Activated T-cell treated with anti-CD3 and anti-CD28 coated beads for 4 hours (primary cell): ENCODE data around the gene CNTNAP2.
"Not testable (repeated sequence)": the region's sequence is repeated elsewhere in the genome, so short reads cannot be mapped to it uniquely, and the experiment has no call there.

Experiments used
- DNase-seq: peaks from one replicate; pipeline ENCODE4 v3.0.0-alpha.2; 2020

CNTNAP2 gene

GRCh38 chr7:148299350-148300276 lies 2183.0 kb downstream of the CNTNAP2 start:
- DNase-seq, result no peak

DNA sequence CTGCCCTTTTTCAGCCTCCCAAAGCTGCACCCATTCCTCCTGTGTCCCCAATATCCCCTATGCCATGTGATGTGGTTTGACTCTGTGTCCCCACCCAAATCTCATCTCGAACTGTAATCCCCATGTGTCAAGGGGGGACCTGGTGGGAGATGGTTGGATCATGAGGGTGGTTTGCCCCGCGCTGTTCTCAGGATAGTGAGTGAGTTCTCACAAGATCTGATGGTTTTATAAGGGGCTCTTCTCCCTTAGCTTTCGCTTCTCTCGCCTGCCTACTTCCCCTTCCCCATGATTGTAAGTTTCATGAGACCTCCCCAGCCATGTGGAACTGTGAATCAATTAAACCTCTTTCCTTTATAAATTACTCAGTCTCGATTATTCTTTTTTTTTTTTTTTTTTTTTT lies 2185.8 kb downstream of the CNTNAP2 start:
- not testable (repeated sequence) for DNase-seq

DNA sequence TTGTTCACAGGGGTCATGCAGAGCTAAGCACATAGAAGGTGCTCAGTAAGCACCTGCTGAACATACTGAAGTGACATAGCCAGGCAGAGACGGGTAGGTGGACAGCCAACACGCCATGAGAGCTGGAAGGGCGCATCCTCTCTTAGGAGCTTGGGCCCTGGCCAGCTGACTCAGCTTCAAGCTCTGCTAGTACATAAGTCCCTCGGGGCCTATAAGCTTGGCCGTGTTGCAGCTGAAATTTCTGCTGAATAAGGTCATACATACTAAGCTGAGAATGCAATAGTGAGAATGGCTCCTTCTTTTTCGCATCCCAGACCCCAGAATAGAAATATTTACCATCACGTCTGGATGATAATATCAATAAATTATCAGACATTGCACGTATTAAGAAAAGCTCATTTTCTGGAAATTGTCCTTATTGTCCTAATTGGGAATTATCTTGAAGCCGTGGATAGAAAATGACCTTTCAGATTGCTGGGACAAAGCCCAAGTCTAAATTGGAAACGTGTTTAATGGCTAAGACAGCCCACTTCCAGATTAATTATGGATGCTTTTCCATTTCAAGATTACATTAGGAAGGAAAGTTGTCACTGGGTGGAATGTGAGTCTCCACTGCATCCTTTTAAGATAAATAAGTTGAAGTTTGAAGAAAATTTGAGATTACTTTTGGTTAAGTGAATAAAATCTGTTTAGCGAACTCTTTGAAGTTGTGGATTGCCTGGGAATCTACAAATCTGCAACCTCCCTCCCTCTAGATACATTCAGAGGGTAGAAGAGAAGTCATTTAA lies 2186.9 kb downstream of the CNTNAP2 start:
- DNase-seq, result no peak

GRCh38 chr7:148304083-148304335 lies 2187.4 kb downstream of the CNTNAP2 start:
- no peak for DNase-seq

DNA sequence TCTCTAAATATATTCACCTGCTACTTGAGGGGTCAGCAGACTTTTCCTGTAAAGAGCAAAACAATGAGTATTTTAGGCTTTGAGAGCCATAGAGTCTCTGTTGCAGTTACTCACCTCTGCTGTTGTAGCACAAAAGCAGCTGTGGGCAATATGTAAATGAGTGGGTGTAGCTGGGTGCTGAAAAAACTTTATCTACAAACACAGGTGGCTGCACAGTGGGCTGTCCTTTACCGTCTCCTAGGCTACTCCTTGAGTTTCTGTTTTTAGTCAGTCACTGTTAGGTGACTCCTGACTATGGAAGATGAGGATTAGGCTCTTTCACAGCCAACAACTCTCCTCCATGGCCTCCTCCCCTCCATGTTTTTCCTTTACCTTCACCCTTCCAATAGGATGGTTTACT lies 2187.9 kb downstream of the CNTNAP2 start:
- no peak for DNase-seq

DNA sequence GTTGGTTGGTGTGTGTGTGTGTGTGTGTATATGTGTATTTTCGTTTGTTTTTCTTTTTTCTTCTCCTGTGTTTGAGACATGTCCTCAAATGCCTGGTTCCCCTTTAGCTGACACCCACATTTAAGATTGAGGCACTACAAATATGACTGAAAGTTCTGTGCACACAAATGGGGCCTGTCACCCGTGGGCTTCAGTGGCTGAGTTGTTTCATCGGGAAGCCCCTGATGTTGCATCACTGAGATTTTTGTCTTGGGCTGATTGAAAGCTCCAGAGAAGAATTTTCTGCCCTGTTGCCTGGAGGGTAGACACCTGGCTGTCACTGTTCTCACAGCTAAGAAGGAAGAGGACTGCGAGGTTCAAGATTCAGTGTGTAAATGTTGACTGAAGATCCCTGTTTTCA lies 2190.2 kb downstream of the CNTNAP2 start:
- no peak for DNase-seq

- no peak for DNase-seq
Measured at GRCh38 chr7:148318102-148318811, 2201.7 kb downstream of the CNTNAP2 start.

- no peak for DNase-seq
Measured at GRCh38 chr7:148318838-148319237, 2202.2 kb downstream of the CNTNAP2 start.

- no peak for DNase-seq
Measured at GRCh38 chr7:148319316-148319808, 2202.8 kb downstream of the CNTNAP2 start.

DNA sequence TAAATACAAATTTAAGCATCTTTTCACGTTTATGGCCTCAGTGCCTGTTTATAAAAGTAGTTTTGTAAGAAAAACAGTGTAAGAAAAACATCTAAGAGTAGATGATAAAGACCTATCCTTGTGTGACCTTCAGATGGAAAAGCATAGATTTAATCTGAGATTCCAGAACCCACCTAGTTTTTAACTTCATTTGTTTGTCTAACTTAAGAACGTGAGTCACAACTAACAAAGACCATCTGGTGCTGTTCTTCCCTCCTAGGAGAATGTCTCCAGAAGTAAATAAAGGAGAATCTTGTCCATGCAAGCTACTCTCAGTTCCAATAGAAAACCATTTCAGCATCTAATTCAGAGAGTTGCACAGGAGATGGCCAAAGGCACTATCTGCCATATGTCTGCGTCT lies 2208.6 kb downstream of the CNTNAP2 start:
- DNase-seq, result no peak

DNA sequence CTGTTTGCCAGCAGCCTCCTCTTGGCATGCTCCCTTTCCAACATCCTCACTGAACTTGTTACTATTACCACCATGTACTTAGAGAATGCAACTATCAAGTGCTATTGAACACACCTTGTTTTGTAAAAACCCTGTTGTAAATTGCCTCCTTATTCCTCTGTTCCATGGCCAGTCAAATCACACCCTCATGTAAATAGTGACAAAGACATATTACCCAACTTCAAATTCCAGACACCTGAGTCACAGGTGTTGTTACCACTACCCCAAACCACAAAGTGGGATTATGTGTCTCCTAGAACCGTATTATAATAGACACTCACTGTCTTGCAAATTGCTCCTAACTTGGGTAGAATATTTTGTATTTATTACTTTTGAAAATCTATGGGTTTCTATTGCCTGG lies 2210.8 kb downstream of the CNTNAP2 start:
- DNase-seq, result no peak

DNA sequence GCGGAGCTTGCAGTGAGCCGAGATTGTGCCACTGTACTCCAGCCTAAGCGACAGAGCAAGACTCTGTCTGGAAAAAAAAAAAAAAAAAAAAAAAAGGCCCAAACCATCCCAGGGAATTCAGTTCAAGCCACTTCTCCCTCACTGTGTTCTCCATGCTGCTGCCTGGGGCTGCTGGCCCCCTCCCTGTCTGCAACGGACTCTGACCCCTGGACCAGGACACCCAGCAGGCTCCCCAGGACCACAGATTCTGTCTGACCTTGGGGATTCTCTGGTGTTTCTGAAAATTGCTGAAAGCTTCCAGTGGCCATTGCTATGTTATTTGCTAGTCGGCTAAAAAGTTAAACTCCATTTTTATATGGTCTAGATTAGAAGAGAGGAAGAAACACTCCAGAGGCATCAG lies 2212.3 kb downstream of the CNTNAP2 start:
- no peak for DNase-seq

GRCh38 chr7:148330124-148330818 lies 2213.7 kb downstream of the CNTNAP2 start:
- DNase-seq, result no peak

GRCh38 chr7:148330822-148331221 lies 2214.2 kb downstream of the CNTNAP2 start:
- DNase-seq, result no peak

DNA sequence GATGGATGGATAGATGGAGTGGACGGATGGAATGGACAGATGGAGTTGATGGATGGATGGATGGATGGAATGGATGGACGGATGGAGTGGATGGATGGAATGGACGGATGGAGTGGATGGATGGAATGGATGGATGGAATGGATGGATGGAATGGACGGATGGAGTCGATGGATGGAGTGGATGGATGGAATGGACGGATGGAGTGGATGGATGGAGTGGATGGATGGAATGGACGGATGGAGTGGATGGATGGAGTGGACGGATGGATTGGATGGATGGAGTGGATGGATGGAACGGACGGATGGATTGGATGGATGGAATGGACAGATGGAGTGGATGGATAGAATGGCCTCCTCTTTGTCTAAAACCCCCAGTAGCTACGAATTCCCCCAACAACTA lies 2214.9 kb downstream of the CNTNAP2 start:
- not testable (repeated sequence) for DNase-seq

DNA sequence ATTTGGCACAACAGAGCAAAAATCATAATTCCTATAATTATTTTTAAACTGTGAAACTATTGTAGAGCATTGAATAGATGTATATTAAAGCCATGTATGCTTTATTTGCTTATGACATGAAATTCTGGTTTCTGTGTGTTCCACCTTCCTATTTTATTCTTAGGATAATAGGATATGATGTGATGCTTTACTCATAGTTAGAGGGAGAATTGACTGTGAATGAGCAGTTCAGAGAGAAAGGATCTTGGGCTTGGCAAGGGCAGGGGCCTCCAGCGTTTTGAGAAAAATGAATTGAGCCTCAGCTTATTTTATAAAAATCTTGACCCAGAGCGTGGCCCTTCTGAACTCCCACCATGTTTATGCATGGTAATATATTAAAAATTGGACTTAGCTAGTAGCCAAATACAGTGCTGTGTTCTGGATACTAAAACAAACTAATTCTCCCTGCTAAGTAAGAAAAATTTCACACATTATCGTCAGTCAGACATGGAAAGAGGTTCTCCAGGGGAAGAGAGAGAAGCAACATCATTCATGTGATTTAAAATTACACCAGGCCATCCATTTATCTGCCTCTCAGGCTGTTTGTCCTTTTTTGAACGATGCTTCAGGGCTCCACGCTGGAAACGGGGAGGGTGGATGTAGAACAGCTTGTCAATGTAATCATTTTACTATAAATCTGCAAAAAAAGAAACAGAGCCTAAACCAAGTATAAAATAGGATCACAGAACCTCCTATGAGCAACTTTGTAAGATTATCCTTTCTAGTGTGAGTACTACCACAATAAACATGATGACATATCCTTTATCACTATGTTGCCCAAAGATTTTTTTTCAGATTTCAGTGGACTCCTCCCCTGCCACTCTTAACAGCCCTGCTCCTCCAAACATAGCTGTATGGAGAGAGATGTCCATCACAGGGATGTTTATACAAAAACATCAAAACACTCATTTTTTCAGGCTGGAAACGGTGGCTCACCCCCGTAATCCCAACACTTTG lies 2215.9 kb downstream of the CNTNAP2 start:
- DNase-seq, result no peak

GRCh38 chr7:148334441-148334956 lies 2217.9 kb downstream of the CNTNAP2 start:
- DNase-seq, result no peak

DNA sequence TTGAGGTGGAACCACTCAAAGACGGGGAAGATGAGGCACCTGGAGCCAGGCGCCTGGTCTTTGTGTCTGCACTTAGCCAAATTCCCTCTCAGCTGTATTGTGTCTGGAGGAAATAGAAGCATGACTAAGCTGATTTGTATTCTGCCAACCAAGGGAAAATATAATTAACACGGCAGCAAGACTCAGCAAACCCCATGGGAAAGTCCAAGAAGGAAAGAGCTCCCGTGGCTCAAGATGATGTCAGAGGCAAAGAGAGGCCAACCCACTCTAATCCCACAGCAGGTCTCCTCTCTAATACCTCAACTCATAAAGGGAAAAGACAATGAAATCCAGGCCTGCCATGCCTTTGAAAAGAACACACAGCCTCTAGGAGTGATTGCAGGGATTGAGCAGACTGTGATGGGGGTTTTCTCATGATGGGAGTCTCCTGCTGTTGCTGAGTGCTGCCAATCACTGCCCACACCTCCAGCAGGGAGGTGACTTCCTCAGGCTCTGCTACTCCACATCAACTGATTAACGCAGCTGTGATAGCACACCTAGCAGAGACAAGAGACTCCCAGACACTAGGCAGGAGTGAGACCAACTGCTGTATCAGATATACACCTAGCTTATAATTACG lies 2218.5 kb downstream of the CNTNAP2 start:
- no peak for DNase-seq

DNA sequence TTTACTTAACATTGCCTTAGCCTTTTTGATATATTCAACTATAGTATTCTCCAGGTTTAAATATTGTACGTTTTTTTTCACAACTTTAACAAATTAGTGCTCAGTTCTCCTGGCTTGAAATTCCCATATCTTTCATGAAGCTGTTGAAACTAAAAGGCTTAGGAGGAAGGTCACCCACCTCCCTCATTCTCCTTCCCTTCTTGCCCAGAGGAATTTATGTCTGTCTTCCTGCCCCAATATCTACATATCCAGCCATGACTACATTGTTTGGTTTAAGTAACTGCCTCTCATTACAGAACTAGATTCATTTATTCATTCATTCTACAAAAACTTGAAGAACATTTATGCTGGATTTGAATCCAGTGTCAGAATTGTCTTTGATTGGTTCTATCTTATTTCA lies 2219.2 kb downstream of the CNTNAP2 start:
- no peak for DNase-seq

DNA sequence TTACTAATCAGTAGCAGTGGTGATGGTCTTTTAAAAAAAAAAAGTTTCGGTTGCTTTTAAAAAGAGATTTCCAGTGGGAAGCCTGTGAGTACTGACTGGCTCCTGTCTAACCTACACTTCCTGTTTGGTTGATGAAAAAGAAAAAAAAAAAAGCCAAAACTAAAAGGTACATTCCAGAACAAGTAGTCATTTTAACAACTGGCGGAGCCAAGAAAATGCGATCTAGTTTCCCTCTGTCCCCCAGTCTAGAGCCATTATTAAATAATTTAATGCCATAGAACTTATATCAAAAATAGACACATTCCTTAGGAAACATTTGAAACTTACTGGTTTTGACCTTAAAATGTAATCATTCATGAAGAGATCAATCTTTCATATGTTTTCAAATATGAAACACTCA lies 2219.8 kb downstream of the CNTNAP2 start:
- DNase-seq, result no peak
